ENCODE data around the gene GPR63.

- TF ChIP-seq CTCF (IDR thresholded peaks at IDR 0.05) (no peak), EZH2 (IDR thresholded peaks at IDR 0.05; ENCODE audit: borderline replicate concordance, insufficient read depth, low read depth, low read length, poor library complexity, severe bottlenecking) (no peak)
Measured at GRCh38 chr6:96876886-96877545, 39.7 kb upstream of the GPR63 start.

Measured in B cell (primary cell).